GM18873 (cell line): ENCODE data around the gene WDR31.
"Not testable (repeated sequence)": the region's sequence is repeated elsewhere in the genome, so short reads cannot be mapped to it uniquely, and the experiment has no call there.

ENCODE experiments used
- ATAC-seq: cut with Tn5 transposase; IDR thresholded peaks from one replicate; pipeline ENCODE4 v1.9.1; 2021; ENCODE audit warnings: mild to moderate bottlenecking, moderate library complexity, moderate number of reproducible peaks; ENCODE audit not compliant: unreplicated experiment, low FRiP score

Gene WDR31

DNA sequence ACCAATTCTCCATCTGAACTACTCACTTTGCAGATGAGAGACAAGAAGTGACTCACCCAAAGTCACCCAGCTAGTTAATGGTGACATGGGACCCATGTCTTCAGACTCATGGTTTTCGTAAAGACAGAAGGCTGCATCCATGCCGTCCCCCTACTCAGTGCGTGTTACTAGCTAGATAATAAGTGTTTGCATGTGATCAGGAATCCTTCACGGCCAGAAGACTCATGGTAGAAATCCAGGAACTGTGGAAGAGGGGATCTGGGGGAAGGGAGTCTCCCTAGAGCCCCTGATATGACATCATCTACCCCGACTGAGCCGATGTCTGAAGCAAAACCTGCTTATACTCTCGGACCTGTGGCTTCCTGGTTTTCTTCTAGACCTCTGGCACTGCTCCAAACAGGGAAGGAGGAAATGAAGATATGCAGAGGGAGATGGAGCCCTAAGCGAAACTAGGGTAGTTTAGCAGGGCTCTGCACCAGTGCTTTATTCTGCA is 40.2 kb downstream of the WDR31 start:
- no peak for ATAC-seq

DNA sequence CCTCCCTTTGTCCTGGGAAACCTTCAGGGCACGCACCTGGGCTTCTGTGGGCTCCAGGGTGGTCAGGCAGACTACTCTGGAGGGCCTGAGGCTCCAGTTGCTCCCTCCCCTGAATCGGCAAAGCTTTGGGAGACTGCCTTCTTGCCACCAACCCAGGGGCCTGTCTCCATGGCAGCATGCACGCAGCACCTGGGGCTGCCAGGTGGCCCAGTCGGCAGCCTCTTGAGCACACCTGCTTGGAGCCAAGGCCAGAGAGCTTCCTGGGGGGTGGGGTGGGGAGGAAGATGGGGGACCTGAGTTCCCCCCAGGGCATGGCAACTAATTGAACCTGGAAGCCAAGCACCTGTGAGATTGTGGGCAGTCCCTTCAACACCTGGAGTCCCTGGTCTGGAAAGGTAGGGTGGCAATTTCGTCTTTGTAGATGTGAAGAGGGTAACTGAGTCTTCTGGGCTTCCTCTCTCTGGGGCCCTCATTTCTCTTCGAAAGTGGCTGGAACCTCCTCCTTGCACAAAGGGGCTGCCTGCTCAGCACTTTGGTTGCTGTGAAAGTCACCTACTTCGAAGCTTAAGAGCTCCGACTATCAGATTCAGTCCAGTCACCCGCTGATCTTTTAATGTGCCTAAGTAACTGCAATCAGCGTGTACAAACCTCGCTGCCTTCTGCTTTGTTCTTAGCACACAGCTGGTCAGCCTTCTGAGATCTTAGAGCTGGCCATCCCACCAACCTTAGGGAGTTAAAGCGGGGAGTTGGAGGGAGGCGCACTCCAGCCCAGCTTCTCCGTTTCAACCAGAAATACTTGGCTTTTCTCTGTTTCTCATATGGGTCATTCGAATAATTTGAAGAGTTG is 40.9 kb downstream of the WDR31 start:
- no peak for ATAC-seq

DNA sequence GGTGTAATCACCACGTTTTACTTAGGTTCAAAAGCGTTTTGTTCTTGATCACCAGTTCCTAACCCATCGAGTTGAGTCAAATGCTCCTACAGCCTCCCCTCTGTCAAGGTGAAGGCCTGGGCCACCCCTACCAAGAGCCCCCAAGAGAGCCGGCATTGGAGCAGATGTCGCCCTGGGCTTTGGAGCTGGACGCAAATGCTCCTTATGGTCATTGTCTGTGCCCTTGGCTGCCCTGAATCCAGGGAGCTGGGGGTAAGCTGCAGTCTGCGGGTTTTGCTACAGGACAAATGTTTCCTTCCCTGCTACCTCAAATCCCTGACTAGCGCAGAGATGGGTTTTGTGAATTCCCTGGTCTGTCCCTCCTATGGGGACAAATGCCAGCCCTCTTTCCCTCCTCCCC is 41.8 kb downstream of the WDR31 start:
- no peak for ATAC-seq

DNA sequence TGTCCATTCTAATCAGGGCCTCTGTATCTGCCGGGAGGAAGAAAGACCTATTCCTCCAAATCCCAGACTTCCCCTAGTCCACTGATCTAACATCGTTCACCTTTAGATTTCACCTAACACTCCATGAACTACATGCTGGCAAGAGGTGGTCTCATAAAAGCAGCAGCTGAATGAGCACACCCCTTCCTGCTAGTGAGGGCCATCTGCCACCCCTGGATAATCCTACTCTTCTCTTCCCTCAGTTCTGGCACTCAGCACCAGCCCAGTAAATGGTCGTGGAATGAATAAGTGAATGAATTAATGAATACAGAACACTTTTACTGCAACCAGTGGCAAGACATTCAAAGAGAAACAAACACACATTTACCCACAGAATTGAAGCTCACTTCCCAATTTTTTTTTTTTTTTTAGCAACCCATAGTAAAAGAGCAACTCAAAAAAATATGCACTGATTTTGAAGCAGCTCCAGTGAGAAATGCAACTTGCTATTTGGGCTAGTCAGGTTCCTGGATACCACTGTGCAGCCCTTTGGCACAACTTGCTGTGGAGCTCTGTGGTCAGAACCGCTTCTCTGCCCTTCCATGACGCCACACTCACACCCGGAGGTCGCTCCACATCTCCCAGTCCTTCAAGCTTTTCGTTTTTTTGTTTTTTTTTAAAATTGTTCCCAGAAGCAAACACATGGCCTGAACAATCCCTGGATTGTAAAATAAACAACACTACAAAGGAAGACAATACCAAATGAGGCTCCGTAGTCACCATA is 43.1 kb downstream of the WDR31 start:
- no peak for ATAC-seq

DNA sequence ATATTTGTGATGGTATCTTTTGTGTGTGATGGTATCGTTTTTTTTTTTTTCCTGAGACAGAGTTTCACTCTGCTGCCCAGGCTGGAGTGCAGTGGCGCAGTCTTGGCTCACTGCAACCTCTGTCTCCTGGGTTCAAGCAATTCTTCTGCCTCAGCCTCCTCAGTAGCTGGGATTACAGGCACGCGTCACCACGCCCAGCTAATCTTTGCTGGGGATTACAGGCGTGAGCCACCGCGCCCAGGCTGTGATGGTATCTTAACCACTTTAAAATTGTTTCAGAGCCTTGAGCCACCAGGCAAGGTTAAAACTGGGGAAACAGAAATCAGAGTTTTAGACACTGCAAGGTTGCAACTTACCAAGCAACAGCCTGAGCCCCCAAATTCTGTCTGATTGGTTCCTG is 43.8 kb downstream of the WDR31 start:
- ATAC-seq = not testable (repeated sequence)

DNA sequence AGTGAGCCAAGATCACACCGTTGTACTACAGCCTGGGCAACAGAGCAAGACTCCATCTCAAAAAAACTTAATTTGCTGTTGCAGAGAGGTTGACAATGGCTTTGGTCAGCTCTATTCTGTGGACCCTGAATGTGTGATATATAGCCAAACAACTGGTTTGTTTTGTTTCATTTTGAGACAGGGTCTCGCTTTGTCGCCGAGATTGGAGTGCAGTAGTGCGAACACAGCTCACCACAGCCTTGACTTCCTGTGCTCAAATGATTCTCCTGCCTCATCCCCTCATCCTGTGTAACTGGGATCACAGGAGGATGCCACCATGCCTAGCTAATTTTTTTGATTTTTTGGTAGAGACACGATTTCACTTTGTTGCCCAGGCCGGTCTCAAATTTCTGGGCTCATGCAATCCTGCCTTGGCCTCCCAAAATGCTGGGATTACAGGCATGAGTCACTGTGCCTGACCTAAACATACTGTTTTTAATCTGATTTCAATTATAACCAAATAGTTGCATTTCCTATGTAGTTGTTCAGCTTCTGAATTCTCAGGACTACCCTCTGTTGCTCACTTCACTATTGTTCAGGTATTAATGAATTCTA is 46.7 kb downstream of the WDR31 start:
- ATAC-seq = no peak

DNA sequence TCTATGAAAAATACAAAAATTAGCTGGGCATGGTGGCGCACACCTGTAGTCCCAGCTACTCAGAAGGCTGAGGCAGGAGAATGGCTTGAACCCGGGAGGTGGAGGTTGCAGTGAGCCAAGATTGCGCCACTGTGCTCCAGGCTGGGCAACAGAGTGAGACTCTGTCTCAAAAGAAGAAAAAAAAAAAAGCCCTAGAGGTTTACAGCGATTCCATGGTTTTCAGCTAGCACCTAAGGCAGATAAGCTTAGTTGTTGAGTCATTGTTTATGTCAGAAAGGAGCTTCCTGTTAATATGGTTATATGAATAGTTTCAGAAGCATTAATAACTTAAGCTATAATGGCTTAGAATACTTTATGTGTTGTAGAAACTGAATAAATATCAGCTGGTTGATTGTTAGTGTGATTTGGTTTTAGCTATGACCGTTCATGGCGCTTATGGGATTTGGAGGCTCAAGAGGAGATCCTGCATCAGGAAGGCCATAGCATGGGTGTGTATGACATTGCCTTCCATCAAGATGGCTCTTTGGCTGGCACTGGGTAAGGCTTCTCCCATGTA is 49.9 kb downstream of the WDR31 start:
- no peak for ATAC-seq

DNA sequence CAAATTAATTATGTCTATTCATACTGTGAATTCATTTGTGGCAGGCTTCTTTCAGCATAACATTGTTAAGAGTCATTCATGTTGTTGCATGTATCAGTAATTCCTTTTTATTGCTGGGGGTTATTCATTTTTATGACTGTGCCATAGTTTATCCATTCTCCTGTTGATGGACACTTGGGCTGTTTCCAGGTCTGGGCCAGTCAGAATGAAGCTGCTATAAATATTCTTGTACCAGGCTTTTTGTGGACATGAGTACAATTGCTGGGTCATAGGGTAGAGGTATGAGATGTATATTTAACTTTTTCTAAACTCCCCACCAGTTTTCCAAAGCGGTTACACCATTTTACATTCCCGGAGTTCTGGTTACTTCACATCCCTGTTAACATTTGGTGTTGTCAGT is 51.0 kb downstream of the WDR31 start:
- ATAC-seq = no peak

DNA sequence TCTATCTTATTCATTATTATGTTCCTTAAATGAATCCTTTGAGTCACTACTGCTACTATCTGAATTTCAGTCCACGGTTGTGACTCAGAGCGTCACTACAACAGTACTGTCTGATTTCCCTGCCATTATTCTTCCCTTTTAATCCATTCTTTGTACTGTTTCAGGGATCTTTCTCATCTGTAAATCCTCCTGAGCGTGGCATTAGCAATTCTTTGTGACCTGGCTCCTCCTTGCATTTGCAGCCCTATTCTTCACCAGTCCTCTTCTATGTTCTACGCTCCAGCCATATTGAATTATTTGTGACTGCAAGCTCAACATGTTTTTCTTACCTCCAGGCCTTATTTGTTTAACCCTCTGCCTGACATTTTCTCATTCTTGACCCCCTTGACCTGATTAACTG is 58.7 kb downstream of the WDR31 start:
- ATAC-seq = no peak

DNA sequence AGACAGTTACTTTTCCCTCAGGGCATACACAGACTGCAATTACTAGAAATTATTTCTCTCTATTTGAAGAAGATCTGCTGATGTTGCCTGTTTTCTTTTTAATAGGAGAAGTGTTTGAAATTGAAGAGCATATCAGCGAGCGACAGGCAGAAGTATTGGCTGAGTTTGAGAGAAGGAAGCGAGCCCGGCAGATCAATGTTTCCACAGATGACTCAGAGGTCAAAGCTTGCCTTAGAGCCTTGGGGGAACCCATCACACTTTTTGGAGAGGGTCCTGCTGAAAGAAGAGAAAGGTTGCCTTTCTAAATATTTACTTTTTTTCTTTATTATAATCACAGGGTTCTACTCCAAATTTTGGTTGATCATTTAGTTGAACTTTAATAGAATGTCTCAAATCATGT is 61.2 kb downstream of the WDR31 start:
- no peak for ATAC-seq

DNA sequence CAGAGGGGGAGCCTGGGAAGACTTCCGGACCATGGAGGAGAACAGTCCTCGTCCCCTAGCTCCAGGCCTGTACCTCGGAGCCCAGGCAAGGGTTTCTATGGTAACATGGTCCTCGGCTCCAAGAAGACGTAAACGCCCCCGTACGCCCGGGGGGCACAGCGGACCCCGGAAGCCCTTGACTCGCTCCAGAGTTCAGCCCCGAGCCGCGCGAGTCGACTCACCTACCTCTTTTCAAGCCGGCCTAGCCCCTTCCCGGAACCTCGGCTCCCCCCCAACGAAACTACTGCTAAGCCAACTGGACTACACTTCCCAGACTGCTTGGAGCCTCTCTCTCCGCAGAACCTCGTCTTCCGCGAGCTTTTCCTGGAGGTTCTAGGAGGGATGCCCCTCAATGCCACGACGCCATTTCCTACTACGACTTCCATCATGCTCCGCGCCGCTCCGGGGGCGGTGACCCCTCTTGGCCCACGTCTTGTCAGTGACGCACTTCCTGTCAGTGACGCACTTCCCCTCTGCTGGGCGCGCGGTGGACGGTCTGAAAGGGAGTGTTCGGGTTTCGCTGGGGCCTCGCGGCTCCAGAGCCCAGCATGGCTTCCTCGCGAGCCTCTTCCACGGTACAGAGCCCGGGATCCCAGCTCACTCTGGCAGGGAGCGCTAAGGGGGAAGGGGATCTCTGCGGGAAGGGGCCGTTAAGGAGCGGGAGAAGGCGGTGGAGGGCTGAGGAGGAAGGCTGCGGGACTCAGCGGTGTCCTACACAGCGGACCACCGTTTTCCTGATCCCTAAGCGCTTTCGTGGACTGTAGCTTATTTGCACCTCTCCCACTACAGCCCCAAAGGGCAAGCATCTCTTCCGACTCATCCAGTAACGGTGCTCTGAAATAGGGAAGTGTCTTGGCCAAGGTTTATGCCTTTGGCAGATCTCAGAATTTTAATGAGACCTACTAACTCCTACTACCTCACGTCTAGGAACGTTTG is 64.6 kb downstream of the WDR31 start, which contains the start of the genes CDC26 and PRPF4:
TSS of gene CDC26 (minus strand) at position 416 of the 975 bp plus-strand sequence. CDS start 3,065 bp downstream, outside the sequence.
TSS of gene PRPF4 (plus strand) at position 502 of the 975 bp plus-strand sequence. CDS start at position 588, 86 bp downstream.
- ATAC-seq = peak; percentile 97

DNA sequence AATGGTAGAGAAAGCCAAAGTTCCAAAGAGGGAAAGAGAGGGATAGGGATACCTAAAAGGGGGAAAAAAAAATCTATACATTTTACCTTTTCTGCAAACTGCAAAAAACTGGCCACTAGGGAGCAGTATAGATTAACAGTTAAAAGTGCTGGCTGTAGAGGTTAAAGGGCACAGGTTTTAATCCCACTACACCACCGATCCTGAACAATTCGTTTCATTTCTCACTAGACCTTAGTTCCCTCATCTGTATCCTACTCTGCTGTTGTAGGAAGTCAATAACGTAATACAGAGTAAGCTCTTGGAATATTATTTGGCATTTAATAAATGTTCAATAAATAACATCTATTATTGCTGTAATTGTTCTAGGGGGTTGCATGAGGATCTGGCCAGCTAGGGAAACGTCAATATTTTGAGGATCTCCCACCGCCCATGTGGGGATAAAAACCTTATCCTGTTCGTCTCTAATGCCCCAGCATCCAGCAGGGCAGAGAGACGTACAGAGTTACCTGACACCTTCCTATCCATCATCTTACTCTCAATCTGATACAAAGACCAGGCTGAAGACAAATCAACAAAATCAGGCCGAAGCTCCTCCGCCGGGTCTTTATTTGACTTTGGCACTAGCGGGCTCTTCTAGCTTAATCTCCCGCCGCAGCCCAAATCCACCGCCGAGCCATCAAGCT is 65.5 kb downstream of the WDR31 start:
- ATAC-seq = no peak

DNA sequence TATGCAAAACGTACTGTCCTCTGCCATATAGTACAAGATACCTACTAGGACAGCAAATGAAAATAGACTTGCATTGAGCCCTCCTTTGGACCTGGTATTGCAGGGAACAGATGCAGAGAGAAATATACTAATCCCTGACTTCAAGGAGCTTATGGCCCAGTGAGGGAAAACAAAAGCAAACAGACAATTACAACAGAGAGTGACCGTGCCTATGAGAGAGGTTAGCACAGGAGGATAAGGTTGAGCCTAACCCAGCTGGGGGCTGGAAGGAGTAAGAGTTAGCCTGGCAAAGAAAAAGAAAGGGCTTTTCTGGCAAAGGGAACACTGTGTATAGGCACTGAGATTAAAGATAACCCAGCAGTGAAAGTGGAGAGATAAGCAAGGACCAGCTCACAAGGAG is 70.2 kb downstream of the WDR31 start:
- ATAC-seq = no peak

DNA sequence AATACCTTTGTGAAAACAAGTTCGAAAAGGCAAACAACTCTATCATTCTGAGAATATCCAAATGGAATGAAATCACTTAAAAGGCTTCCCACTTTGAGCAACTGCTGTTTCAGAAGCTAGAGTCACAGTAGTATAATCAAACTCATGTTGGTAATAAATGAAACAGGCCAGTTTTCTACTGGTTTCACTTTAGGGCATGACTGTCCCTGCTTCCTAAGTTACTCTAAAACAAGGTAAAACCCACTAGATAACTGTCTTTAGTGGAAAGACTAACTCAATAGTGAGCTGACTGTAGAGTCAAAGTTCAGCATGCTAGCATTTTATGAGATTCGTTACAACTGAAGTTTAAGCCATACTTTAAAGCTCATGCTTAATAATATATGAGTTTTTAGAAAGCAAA is 70.7 kb downstream of the WDR31 start:
- no peak for ATAC-seq

DNA sequence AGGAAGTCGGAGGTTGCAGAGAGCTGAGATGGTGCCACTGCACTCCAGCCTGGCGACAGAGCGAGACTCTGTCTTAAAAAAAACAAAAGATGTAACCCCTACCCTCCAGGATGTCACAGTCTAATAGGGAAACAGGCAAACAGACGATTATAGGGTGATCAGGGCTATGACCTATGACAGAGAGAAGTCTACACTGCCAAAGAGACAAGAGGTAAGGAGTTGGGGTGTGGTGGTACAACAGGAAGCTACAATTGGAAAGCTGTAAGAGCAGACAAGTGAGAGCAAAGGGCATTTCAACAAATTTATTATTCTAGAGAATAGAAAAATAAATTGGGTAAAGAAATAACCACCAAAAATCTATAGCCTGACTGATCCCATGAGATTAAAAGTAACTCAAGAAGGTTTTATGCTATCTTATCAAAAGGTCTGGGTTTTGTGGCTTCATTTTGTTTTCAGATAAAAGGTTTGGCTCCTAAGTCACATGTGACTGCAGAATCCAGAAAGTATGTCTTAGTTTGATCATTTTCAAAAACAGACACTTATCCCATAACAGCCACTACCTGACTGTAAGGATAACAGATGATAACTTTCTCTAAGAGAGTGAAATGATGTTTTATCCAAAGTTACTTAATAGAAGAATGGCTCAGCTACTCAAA is 72.0 kb downstream of the WDR31 start:
- no peak for ATAC-seq

DNA sequence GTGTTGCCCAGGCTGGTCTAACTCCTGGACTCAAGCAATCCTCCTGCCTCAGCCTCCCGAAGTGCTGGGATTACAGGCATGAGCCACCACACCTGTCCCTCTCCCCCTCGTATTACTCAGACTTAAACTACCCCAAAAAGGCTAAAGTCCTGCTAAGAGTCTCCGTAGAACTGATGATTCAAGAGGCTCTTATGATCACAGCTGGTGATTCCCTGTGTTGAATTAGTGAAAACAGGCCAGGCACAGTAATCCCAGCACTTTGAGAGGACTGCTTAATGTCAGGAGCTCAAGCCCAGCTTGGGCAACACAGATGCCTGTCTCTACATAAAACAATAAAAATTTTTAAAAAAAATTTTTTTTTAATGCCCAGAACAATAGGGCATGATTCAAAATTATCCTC is 73.9 kb downstream of the WDR31 start:
- ATAC-seq = no peak
